Endothelial cell (in vitro differentiated cells): ENCODE results near the gene GNAI2. TPM values are rescaled to one million over a fixed set of nuclear protein-coding genes. Genes with fewer than 3 reads are reported as not detected.

Source experiments
- DNase-seq: peaks from one replicate; pipeline ENCODE4 v3.0.0; 2021; ENCODE audit warnings: low spot score
- H3K27ac Mint-ChIP-seq: one replicate; pipeline ENCODE4 v1.8.0; 2021; ENCODE audit warnings: mixed read lengths, inconsistent platforms; ENCODE audit not compliant: unreplicated experiment
- H3K27me3 Mint-ChIP-seq: one replicate; pipeline ENCODE4 v1.8.0; 2021; ENCODE audit warnings: mild to moderate bottlenecking, moderate library complexity, mixed read lengths, inconsistent platforms; ENCODE audit not compliant: unreplicated experiment
- H3K36me3 Mint-ChIP-seq: one replicate; pipeline ENCODE4 v1.8.0; 2021; ENCODE audit warnings: mild to moderate bottlenecking, low read depth, mixed read lengths, inconsistent platforms; ENCODE audit not compliant: unreplicated experiment
- H3K4me1 Mint-ChIP-seq: one replicate; pipeline ENCODE4 v1.8.0; 2021; ENCODE audit warnings: mild to moderate bottlenecking, mixed read lengths, inconsistent platforms; ENCODE audit not compliant: unreplicated experiment
- H3K4me3 Mint-ChIP-seq: one replicate; pipeline ENCODE4 v1.8.0; 2021; ENCODE audit warnings: mild to moderate bottlenecking, mixed read lengths, inconsistent platforms; ENCODE audit not compliant: unreplicated experiment
- H3K9me3 Mint-ChIP-seq: one replicate; pipeline ENCODE4 v1.8.0; 2021; ENCODE audit warnings: mixed read lengths, inconsistent platforms; ENCODE audit not compliant: unreplicated experiment
- CTCF ChIP-seq: fragments of 200-600 bp; sonication (generic); IDR thresholded peaks from one replicate; pipeline ENCODE4 v1.5.0; 2021; ENCODE audit warnings: antibody characterized with exemption; ENCODE audit not compliant: unreplicated experiment
- long read RNA-seq: library from polyadenylated mRNA; unstranded; transcript quantifications from one replicate; pipeline ENCODE4 v2.0.0, GENCODE V29; 2020; ENCODE audit not compliant: unreplicated experiment
- total RNA-seq: library from RNA; stranded (reverse); fragmentation: NEBNext Ultra II Directional; extraction: Animal tissue kit (Norgen Biotek cat#: 25700); gene quantifications from one replicate; pipeline ENCODE4 v1.2.1, GENCODE V29; 2021; ENCODE audit not compliant: unreplicated experiment

Gene GNAI2
- 771 TPM for total RNA-seq
- long read RNA-seq, transcript GNAI2-202 (9 exons, 2,464 nt): major isoform, 20 of 47 reads
- long read RNA-seq, partial matches to known transcripts: 13 of 47 reads
- long read RNA-seq, other reads (novel, unspliced or antisense): 9 of 47 reads

DNA sequence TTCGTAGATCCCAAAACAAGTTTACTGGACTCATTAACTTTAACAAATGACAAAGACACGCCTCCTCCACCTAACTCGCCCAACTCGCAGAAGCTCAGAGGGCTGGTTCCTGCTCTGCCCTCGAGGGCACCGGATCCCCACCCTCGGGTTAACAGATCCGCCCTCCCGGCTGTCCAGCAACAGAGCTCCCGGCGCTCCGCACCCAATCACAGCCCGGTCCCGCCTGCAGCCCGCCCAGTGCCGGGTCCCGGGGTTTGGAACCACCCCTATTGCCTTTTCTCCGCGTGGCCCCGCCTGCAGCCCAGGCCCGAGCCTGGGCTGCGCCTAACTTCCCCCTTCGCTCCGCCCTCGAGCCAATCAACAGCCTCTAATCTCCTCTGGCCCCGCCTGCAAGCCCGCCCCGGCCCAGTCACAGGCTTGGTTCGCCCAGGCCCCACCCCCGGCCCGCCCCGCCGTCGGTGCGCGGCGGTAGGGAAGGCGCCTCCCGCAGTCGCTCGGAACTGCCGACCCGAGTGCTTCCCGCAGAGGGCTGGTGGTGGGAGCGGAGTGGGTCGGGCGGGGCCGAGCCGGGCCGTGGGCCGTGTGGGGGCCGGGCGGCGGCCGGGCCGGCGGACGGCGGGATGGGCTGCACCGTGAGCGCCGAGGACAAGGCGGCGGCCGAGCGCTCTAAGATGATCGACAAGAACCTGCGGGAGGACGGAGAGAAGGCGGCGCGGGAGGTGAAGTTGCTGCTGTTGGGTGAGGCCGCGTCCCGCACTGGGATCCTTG, at the start of gene GNAI2:
Gene GNAI2 (plus strand): TSS at position 489 of the 768 bp plus-strand sequence. CDS start 132 bp downstream, at position 621.
- peak within 1 kb of the TSS; percentile 100 for H3K4me3 Mint-ChIP-seq
- DNase-seq: peak; percentile 98

DNA sequence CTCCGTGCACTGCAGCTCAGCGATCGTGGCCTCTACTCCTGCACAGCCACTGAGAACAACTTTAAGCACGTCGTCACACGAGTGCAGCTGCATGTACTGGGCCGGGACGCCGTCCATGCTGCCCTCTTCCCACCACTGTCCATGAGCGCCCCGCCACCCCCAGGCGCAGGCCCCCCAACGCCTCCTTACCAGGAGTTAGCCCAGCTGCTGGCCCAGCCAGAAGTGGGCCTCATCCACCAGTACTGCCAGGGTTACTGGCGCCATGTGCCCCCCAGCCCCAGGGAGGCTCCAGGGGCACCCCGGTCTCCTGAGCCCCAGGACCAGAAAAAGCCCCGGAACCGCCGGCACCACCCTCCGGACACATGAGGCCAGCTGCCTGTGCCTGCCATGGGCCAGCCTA, 48.3 kb upstream of the GNAI2 start:
- DNase-seq: no peak
- Mint-ChIP-seq H3K36me3 (no peaks in the 10 kb centered on the region), H3K4me1 (no peaks in the 10 kb centered on the region), H3K4me3 (no peak overlapping the region), H3K27ac (no peak overlapping the region), H3K9me3 (no peaks in the 10 kb centered on the region), H3K27me3 (peaks cover 1% of the 10 kb centered on the region)
- TF ChIP-seq CTCF: no peak

More for the DNA sequence above, at the start of gene GNAI2:
- H3K4me1 Mint-ChIP-seq: peaks cover 44% of the 10 kb centered on the region
- no peak for TF ChIP-seq CTCF
- H3K27me3 Mint-ChIP-seq: peaks cover 22% of the 10 kb centered on the region
- no peaks in the 10 kb centered on the region for H3K9me3 Mint-ChIP-seq
- peaks cover 26% of the 10 kb centered on the region for H3K36me3 Mint-ChIP-seq
- H3K27ac Mint-ChIP-seq: peak within 1 kb of the TSS; percentile 91

GRCh38 chr3:50189274-50189673, 46.7 kb upstream of the GNAI2 start:
- Mint-ChIP-seq H3K4me1 (no peaks in the 10 kb centered on the region), H3K27ac (no peak overlapping the region), H3K4me3 (no peak overlapping the region), H3K36me3 (no peaks in the 10 kb centered on the region), H3K27me3 (peaks cover 1% of the 10 kb centered on the region), H3K9me3 (no peaks in the 10 kb centered on the region)
- DNase-seq: peak; percentile 76
- TF ChIP-seq CTCF: peak; percentile 49

DNA sequence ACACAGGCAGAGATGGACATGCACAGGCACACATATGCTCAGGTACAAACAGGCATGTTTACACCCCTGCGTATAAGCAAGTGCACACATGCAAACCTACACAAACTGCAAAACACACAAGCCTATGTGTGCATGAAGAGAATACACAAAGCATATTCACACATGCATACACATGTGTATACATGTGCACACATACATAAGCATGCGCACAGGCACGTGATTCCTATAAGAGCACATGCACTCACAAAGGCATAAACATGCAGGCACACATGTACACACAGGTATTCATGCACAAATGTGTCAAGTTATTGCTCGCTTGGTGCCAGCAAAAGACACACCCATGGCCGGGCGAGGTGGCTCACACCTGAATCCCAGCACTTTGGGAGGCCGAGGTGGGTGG, 46.0 kb upstream of the GNAI2 start:
- no peak for DNase-seq
- no peak for TF ChIP-seq CTCF
- H3K36me3 Mint-ChIP-seq: no peaks in the 10 kb centered on the region
- no peak overlapping the region for H3K27ac Mint-ChIP-seq
- H3K9me3 Mint-ChIP-seq: no peaks in the 10 kb centered on the region
- peaks cover 4% of the 10 kb centered on the region for H3K27me3 Mint-ChIP-seq
- no peaks in the 10 kb centered on the region for H3K4me1 Mint-ChIP-seq
- no peak overlapping the region for H3K4me3 Mint-ChIP-seq
